Duodenal mucosa (tissue), 2 donors: ENCODE measurements around the gene MTHFD2L.

Source experiments
- H3K27ac ChIP-seq: one replicate; pipeline ENCODE4 v1.7.0; 2013; ENCODE audit warnings: low read depth, low read length
- H3K27me3 ChIP-seq, 2 donors: one replicate each; pipeline ENCODE4 v1.7.0; 2013; ENCODE audit warnings: low read length in 2 of 2, control low read depth in 1 of 2; ENCODE audit not compliant: insufficient read depth in 2 of 2, control insufficient read depth in 1 of 2
- H3K36me3 ChIP-seq, 2 donors: one replicate each; pipeline ENCODE4 v1.7.0; 2013; ENCODE audit warnings: low read length in 2 of 2, control low read depth in 1 of 2; ENCODE audit not compliant: insufficient read depth in 2 of 2, control insufficient read depth in 1 of 2
- H3K4me1 ChIP-seq, 2 donors: one replicate each; pipeline ENCODE4 v1.7.0; 2013; ENCODE audit warnings: low read length in 2 of 2, control low read depth in 1 of 2; ENCODE audit not compliant: insufficient read depth in 2 of 2, control insufficient read depth in 1 of 2
- H3K4me3 ChIP-seq, 2 donors: one replicate each; pipeline ENCODE4 v1.7.0; 2013; ENCODE audit warnings: low read length in 2 of 2, low read depth in 1 of 2
- H3K9ac ChIP-seq, 2 donors: one replicate each; pipeline ENCODE4 v1.7.0; 2013; ENCODE audit warnings: low read length in 2 of 2, low read depth in 1 of 2
- H3K9me3 ChIP-seq, 2 donors: one replicate each; pipeline ENCODE4 v1.7.0; 2013; ENCODE audit warnings: low read length in 2 of 2, control low read depth in 1 of 2; ENCODE audit not compliant: control insufficient read depth in 1 of 2

The MTHFD2L gene

DNA sequence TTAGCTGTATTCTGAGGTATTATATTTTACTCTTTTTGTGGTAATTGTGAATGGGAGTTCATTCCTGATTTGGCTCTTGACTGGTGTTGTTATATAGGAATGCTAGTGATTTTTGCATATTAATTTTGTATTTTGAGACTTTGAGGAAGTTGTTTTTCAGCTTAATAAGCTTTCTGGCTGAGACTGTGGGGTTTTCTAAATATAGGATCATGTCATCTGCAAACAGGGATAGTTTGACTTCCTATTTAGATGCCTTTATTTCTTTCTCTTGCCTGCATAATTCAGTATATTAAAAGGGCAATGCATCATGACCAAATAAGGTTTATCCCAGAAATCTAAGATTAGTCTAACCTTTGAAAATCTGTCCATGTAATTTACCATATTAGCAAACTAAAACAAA, 105.6 kb downstream of the MTHFD2L start:
- Histone ChIP-seq H3K36me3 (no peaks in the 10 kb centered on the region), H3K27me3 (no peaks in the 10 kb centered on the region), H3K4me3 (no peak overlapping the region), H3K9me3 (no peaks in the 10 kb centered on the region), H3K9ac (no peak overlapping the region), H3K4me1 (no peaks in the 10 kb centered on the region), H3K27ac (no peak overlapping the region)

DNA sequence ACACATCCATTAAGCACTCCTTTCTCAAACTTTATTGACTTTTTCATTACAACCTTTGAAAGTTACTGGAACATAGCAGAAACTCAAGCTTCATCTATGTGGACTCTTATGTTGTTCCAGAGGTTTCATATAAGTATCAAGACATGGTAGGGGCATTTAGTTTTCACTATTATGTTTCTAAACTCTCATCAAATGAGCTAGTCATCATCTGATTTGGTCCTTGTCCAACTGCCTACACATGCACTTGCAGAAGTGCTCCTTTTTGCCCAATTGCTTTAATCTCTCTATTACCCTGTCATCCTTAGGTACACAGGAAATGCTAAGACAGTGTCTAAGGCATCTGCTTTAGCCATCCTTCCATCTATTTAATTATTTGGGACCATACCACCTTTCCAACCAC, 108.2 kb downstream of the MTHFD2L start:
- Histone ChIP-seq H3K9ac (no peak overlapping the region), H3K36me3 (no peaks in the 10 kb centered on the region), H3K27ac (no peak overlapping the region), H3K4me1 (no peaks in the 10 kb centered on the region), H3K4me3 (no peak overlapping the region), H3K27me3 (no peaks in the 10 kb centered on the region), H3K9me3 (no peaks in the 10 kb centered on the region)

DNA sequence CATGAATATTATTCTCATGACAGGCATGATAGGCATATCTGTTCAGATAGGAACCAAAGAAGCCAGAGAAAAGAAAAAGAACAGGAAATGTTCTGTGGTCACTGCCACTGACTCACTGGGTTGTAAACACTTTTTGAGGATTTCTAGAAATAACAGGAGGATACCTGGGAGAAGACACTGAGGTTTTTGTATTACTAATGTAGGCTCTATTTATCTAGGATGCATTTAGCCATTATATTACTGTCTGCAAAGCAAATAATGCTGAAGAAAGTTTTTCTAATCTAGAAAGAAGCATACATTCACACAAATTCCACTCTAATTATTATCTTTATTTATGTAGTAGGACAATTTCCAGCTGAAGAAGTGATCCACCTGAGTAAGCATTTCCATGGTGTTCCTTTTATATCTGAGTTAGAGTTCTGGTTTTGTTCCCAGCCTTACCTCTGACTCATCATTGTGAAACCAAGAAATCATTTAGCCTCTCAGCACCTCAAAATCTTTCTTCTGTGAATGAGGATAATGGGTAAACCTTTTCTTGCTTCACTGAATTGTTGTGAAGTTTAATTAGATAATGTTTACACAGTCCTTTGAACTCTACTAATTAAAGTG, 110.2 kb downstream of the MTHFD2L start:
- Histone ChIP-seq H3K36me3 (no peaks in the 10 kb centered on the region), H3K27me3 (no peaks in the 10 kb centered on the region), H3K27ac (no peak overlapping the region), H3K4me3 (no peak overlapping the region), H3K9ac (no peak overlapping the region), H3K4me1 (no peaks in the 10 kb centered on the region), H3K9me3 (no peaks in the 10 kb centered on the region)

DNA sequence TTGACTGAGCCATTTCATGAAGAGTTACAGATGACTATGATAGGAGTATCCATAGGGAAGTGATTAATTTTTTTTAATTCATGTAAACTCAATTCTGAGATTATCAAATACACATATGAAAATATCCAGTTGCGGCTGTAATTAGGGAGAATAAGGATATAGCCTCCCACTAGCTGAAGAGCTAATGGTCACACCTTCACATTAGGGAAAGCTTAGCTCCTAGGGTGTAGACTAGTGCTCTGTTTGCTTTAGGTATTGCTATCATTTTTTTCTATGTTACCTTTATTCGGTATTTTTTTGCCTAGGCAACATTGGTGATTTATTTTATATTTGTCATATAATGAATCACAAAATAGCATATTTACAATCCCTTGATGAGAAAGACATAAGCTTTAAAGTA, 110.7 kb downstream of the MTHFD2L start:
- Histone ChIP-seq H3K27me3 (no peaks in the 10 kb centered on the region), H3K4me1 (no peaks in the 10 kb centered on the region), H3K36me3 (no peaks in the 10 kb centered on the region), H3K9me3 (no peaks in the 10 kb centered on the region), H3K27ac (no peak overlapping the region), H3K4me3 (no peak overlapping the region), H3K9ac (no peak overlapping the region)

DNA sequence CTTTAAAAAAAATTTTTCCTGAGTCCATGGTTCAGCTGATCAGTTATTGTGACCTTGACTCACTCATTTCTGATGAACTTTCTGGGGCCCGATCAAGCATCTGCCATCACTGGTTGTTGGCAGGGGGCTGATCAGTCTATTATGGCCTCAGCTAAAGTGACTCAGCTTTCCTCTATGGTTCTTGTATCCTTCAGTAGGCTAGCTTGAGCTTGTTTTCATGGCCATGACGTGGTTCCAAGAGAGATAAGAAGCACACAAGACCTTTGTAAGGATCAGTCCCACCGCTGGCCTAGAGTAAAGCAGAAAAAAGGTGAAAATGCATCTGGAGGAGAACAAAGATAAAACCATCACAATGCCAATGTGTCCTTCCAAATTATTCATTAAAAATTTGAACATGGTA, 120.6 kb downstream of the MTHFD2L start:
- Histone ChIP-seq H3K27me3 (no peaks in the 10 kb centered on the region), H3K9ac (no peak overlapping the region), H3K27ac (no peak overlapping the region), H3K4me3 (no peak overlapping the region), H3K9me3 (no peaks in the 10 kb centered on the region), H3K36me3 (no peaks in the 10 kb centered on the region), H3K4me1 (no peaks in the 10 kb centered on the region)

DNA sequence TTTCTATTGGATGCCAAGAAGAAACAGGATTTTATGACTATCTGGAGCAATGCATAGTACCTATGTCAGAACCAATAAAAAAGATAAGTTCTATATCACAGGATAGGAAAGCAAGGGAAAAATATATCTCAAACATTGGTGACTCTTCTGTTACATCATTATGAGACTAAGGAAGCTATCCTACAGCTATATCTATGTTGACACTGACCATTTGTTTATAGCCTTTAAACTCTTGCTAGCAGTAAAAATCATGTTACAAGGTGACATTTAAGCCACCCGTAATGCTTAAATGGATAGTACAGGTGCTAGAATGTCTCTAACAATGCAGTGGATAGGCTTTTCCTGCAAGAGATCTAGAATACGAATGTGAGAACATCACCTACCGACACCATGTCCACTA, 121.8 kb downstream of the MTHFD2L start:
- Histone ChIP-seq H3K9ac (no peak overlapping the region), H3K27me3 (no peaks in the 10 kb centered on the region), H3K4me1 (no peaks in the 10 kb centered on the region), H3K36me3 (no peaks in the 10 kb centered on the region), H3K4me3 (no peak overlapping the region), H3K27ac (no peak overlapping the region), H3K9me3 (no peaks in the 10 kb centered on the region)

DNA sequence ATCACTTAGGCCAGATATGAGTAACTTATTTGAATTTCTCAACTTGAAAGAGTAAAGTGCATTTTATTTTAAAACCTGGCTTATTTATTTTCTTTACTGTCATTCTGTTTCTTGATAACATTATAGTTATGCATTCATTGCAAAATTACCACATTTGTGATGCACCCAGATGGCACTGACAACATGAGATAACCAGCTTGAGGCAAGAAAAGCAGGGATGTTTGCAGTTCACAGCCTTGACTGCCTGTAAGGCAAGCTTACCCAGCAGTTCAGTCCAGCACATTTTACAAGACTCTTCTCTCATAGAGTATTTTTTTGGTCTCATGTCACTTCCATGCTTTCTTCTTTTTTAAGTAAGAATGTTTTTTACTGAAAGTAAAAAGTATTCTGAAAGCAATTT, 125.0 kb downstream of the MTHFD2L start:
- Histone ChIP-seq H3K9me3 (no peaks in the 10 kb centered on the region), H3K4me3 (no peak overlapping the region), H3K9ac (no peak overlapping the region), H3K4me1 (no peaks in the 10 kb centered on the region), H3K27me3 (no peaks in the 10 kb centered on the region), H3K27ac (no peak overlapping the region), H3K36me3 (no peaks in the 10 kb centered on the region)

DNA sequence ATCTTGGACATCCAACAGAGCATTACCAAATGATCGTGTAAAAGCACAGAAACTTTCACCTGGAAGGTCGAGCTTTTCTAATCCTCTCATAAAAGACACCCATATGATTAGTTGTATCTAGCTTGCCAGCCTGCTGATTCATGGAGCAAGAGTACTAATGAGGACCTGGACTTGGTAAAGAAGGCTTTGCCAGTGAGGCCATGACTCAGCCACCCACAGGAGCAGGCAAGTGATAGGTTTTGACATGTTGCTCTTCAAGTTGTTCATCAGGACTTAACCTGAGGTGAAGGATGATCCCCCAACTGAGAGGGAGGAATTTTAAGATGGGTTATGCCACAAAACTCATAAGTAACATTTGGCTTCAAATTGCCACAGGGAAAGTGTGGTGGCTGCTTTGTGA, 125.7 kb downstream of the MTHFD2L start:
- Histone ChIP-seq H3K36me3 (no peaks in the 10 kb centered on the region), H3K4me3 (no peak overlapping the region)

DNA sequence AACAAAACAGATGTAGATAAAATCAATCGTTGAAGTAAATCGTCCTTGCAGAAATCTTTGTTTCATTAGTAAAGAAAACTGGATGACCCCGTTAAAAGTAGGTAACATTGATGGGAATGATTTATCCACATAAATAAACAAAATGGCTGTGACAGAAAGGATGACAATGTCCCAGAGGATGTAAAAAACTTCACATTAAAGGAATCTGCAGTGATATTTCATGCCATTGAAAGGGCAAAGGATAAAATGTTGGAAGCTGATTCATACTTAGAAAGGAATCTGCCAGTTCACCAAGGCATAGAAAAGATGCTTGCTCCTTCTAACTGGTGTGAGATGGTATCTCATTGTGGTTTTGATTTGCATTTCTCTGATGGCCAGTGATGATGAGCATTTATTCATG, 126.1 kb downstream of the MTHFD2L start:
- H3K4me1 ChIP-seq, result no peaks in the 10 kb centered on the region
- H3K36me3 ChIP-seq, result no peaks in the 10 kb centered on the region
- H3K27me3 ChIP-seq, result no peaks in the 10 kb centered on the region
- H3K9me3 ChIP-seq, result no peaks in the 10 kb centered on the region
- no peak overlapping the region for H3K27ac ChIP-seq
- H3K9ac ChIP-seq, result no peak overlapping the region
- no peak overlapping the region for H3K4me3 ChIP-seq

More for the DNA sequence above, 125.7 kb downstream of the MTHFD2L start:
- Histone ChIP-seq H3K9ac (no peak overlapping the region), H3K4me1 (no peaks in the 10 kb centered on the region), H3K27me3 (no peaks in the 10 kb centered on the region), H3K27ac (no peak overlapping the region), H3K9me3 (no peaks in the 10 kb centered on the region)

DNA sequence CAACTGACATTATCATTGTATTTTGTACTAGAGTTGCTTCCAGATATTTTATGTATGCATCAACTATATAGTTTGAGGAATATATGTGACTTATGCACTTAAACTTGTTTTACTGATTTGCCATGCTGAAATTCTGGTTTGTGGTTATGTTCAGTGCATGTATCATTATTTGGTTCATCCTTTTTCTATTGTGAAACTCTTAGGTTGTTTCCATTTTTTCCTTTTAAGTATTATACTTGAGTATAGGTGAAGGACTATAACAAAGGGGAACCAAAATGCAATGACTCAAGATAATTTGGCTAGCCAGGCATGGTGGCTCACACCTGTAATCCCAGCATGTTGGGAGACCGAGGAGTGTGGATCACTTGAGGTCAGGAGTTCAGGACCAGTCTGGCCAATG, 129.2 kb downstream of the MTHFD2L start:
- no peaks in the 10 kb centered on the region for H3K36me3 ChIP-seq
- H3K27me3 ChIP-seq, result no peaks in the 10 kb centered on the region
- no peak overlapping the region for H3K4me3 ChIP-seq
- H3K9ac ChIP-seq, result no peak overlapping the region
- no peaks in the 10 kb centered on the region for H3K9me3 ChIP-seq
- no peaks in the 10 kb centered on the region for H3K4me1 ChIP-seq
- H3K27ac ChIP-seq, result no peak overlapping the region

DNA sequence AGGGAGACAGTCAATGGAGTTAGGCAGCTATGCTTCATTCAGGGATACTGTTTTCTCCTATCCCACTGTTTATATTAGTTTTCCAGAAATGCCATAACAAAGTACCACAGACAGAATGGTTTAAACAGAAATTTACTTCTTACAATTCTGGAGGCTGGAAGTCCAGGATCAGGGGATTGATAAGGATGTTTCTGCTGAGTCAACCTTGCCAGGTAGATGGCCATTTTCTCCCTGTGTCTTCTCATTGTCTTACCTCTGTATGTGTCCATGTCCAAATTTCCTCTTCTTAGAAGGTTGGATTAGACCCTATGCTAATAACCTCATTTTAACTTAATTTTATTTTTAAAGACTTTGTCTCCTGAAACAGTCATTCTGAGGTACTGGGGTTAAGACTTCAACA, 129.9 kb downstream of the MTHFD2L start:
- Histone ChIP-seq H3K27me3 (no peaks in the 10 kb centered on the region), H3K4me1 (no peaks in the 10 kb centered on the region), H3K9me3 (no peaks in the 10 kb centered on the region), H3K27ac (no peak overlapping the region), H3K36me3 (no peaks in the 10 kb centered on the region), H3K9ac (no peak overlapping the region), H3K4me3 (no peak overlapping the region)
